Gastrocnemius medialis (tissue), 4 donors: ENCODE data around the gene MCM7. TPM values are rescaled to one million over a fixed set of nuclear protein-coding genes. Genes with fewer than 3 reads are reported as not detected.

Experiments used
- ATAC-seq, 2 donors: fragments of 150-250 bp; one replicate each; pipeline ENCODE4 v1.9.1; 2016
- DNase-seq, 2 donors: peaks; one replicate each; pipeline ENCODE4 v3.0.0-alpha.2; 2019
- H3K27ac ChIP-seq, 4 donors: fragments of 200-600 bp; sonication (generic); 1 replicate in 1 of 4; 2 replicates in 3 of 4; pipeline ENCODE4 v1.5.1; 2016 to 2018; ENCODE audit warnings: mild to moderate bottlenecking in 2 of 4, moderate library complexity in 1 of 4
- H3K27me3 ChIP-seq, 3 donors: fragments of 200-600 bp; sonication (generic) in 2 of 3; 1 replicate in 1 of 3; 2 replicates in 2 of 3; pipeline versions ENCODE4 v1.5.1 to v1.6.0; 2016 to 2019; ENCODE audit warnings: mild to moderate bottlenecking in 1 of 3, moderate library complexity in 1 of 3
- H3K36me3 ChIP-seq, 2 donors: fragments of 200-600 bp; sonication (generic) in 1 of 2; one replicate each; pipeline ENCODE4 v1.5.1; 2017 to 2018
- H3K4me1 ChIP-seq, 2 donors: fragments of 200-600 bp; sonication (generic) in 1 of 2; one replicate each; pipeline ENCODE4 v1.5.1; 2016 to 2017; ENCODE audit warnings: mild to moderate bottlenecking in 2 of 2
- H3K4me3 ChIP-seq, 4 donors: fragments of 200-600 bp; sonication (generic) in 3 of 4; 1 replicate in 1 of 4; 2 replicates in 3 of 4; pipeline ENCODE4 v1.5.1; 2016 to 2019; ENCODE audit warnings: mild to moderate bottlenecking in 2 of 4
- H3K9me3 ChIP-seq, 3 donors: fragments of 200-600 bp; sonication (generic) in 2 of 3; 1 replicate in 1 of 3; 2 replicates in 2 of 3; pipeline ENCODE4 v1.5.1; 2016 to 2019
- CTCF ChIP-seq, 5 experiments: fragments of 450-650 bp in 3 of 5; fragments of 200-600 bp in 2 of 5; sonication (generic) in 2 of 5; IDR thresholded peaks in 4 of 5; conservative IDR thresholded peaks in 1 of 5; 1 replicate in 4 of 5; 2 replicates in 1 of 5; pipeline ENCODE4 v1.5.1; 2016 to 2019; ENCODE audit warnings: antibody characterized with exemption in 5 of 5, mild to moderate bottlenecking in 3 of 5, moderate library complexity in 3 of 5
- POLR2A ChIP-seq, 2 donors: fragments of 450-650 bp; IDR thresholded peaks; one replicate each; pipeline ENCODE4 v1.6.1; 2017; ENCODE audit warnings: antibody characterized with exemption in 2 of 2, mild to moderate bottlenecking in 2 of 2, moderate library complexity in 2 of 2
- in situ Hi-C, 4 donors: fragments of 200-750 bp; cut with MboI; loops; one replicate each; pipeline versions ENCODE4 v1.15.0 to v1.8.0; 2017; ENCODE audit warnings: low sequenced_read_pairs in 4 of 4
- intact Hi-C: fragments of 100-400 bp; cut with DNase I; formaldehyde crosslinking; loops from one replicate; pipeline ENCODE4 v1.15.1; 2023; ENCODE audit warnings: low total_unique reads
- total RNA-seq, 4 donors: library from RNA; depleted of rRNA; stranded (reverse); fragments of >200 nt; gene quantifications; one replicate each; pipeline versions ENCODE4 v1.1.0 to v1.2.3, GENCODE V29; 2016

The MCM7 gene
- total RNA-seq, 4 donors from 2014 or later, result 23.9 to 45.7 (median 36.1) TPM

GRCh38 chr7:100088095-100088620, 13.0 kb downstream of the MCM7 start:
- intact Hi-C loops (loop anchor here (1.0 to 5.0 kb wide), 2 partner anchors 13 to 39 kb away; partner anchors contain the start of genes AP4M1, MBLAC1 and MCM7), in situ Hi-C loops (no loop called here)
- TF ChIP-seq CTCF (IDR thresholded peaks at IDR 0.05 in 4 of 5, conservative IDR thresholded peaks at IDR 0.05 in 1 of 5) (no peak), POLR2A (IDR thresholded peaks at IDR 0.05) (no peak)
- H3K27me3 ChIP-seq, result no peaks in the 10 kb centered on the region
- peaks cover 0 to 30% of the 10 kb centered on the region in 2 donors for H3K36me3 ChIP-seq
- no peaks in the 10 kb centered on the region for H3K9me3 ChIP-seq
- ATAC-seq (no peak), DNase-seq (no peak)
- peaks cover 13 to 14% of the 10 kb centered on the region in 2 donors for H3K4me1 ChIP-seq
- H3K4me3 ChIP-seq, result peak overlapping the region; percentile 79 to 90 (median 88)
- H3K27ac ChIP-seq, result peak overlapping the region; percentile 88 to 97 (median 89)

DNA sequence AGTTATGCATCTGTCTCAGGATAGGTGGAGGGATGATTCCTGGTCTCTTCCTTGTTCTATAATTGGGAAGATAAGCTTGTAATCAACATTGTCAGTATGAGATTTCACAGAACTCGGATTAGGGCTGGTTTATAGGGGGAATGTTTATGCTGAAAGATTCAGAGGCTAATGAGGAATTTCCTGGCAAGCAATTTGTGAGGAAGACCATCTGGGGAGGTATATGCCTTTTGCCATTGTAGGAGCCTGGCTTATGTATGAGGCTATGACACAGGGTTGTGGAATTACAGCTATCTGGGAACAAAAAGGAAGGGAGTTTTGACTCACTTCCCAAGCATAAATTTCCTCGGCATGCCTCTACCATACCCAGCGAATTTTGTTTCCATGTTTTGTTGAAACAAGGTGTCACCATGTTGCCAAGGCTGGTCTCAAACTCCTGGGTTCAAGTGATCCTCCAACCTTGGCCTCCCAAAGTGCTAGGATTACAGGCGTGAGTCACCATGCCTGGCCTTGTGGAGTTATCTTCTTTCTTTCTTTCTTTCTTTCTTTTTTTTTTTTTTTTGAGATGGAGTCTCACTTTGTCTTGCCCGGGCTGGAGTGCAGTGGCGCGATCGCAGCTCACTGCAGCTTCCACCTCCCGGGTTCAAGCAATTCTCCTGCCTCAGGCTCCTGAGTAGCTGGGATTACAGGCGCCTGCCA, 14.0 kb downstream of the MCM7 start:
- intact Hi-C loops (loop anchor here (5.0 kb wide), 1 partner anchor 40 kb away; the partner anchor contains the start of gene MBLAC1), in situ Hi-C loops (no loop called here)
- Histone ChIP-seq H3K4me3 (no peak overlapping the region), H3K9me3 (no peaks in the 10 kb centered on the region), H3K27me3 (no peaks in the 10 kb centered on the region), H3K4me1 (peaks cover 13 to 16% of the 10 kb centered on the region in 2 donors), H3K27ac (no peak overlapping the region), H3K36me3 (peaks cover 0 to 21% of the 10 kb centered on the region in 2 donors)
- TF ChIP-seq CTCF (IDR thresholded peaks at IDR 0.05 in 4 of 5, conservative IDR thresholded peaks at IDR 0.05 in 1 of 5) (no peak), POLR2A (IDR thresholded peaks at IDR 0.05) (no peak)
- DNase-seq (no peak), ATAC-seq (no peak)

DNA sequence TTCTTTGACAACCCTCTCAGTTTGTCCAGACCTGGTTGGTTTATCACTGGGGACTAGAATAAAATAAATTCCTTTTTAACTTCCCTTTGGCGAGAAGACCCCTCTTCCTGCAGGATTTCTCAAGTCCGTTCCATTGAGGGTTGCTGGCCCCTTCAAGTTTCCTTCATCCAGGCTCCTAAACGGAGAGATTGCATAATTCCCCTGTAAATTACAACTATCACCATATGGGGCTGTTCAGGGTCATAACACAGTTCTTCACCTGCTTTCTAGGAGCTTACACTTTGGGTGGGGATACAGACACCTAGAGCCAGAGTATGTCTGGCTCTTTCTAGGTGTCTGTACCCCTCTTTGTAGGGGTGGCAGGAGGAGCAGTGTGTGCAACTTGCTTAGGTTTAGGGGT, 15.7 kb downstream of the MCM7 start:
- Histone ChIP-seq H3K4me1 (peaks cover 18 to 23% of the 10 kb centered on the region in 2 donors), H3K27me3 (no peaks in the 10 kb centered on the region), H3K27ac (no peak overlapping the region), H3K4me3 (no peak overlapping the region), H3K9me3 (no peaks in the 10 kb centered on the region), H3K36me3 (peaks cover 0 to 4% of the 10 kb centered on the region in 2 donors)
- in situ Hi-C loops, result no loop called here
- intact Hi-C loops, result loop anchor here (5.0 kb wide), 1 partner anchor 42 kb away; the partner anchor contains the start of gene MBLAC1
- ATAC-seq (no peak), DNase-seq (no peak)
- TF ChIP-seq POLR2A (IDR thresholded peaks at IDR 0.05), result no peak
- TF ChIP-seq CTCF (IDR thresholded peaks at IDR 0.05 in 4 of 5, conservative IDR thresholded peaks at IDR 0.05 in 1 of 5), result no peak

DNA sequence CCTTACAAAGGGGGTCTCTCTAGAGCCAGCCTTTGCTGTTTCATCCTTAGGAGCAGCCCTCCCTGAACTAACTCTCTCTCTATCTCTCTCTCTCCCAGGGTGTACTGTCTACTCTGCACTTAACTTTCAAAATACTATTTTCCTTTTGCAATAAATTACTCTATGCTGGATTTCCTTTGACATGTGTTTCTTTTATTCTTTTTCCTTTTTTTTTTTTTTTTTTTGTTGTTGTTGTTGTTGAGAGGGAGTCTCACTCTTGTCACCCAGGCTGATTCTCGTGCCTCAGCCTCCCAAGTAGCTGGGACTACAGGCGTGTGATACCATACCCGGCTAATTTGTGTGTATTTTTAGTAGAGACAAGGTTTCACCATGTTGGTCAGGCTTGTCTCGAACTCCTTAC, 18.2 kb downstream of the MCM7 start:
- no peak for TF ChIP-seq POLR2A (IDR thresholded peaks at IDR 0.05)
- no peak for TF ChIP-seq CTCF (IDR thresholded peaks at IDR 0.05 in 4 of 5, conservative IDR thresholded peaks at IDR 0.05 in 1 of 5)
- intact Hi-C loops, result loop anchor here (5.0 kb wide), 1 partner anchor 91 kb away; no protein-coding TSS in a partner anchor
- in situ Hi-C loops, result no loop called here

More for the DNA sequence above, 18.2 kb downstream of the MCM7 start:
- Histone ChIP-seq H3K4me3 (peak overlapping the region in 1 of 4 donors; percentile 51), H3K9me3 (no peaks in the 10 kb centered on the region), H3K27ac (peak overlapping the region in 3 of 4 donors; percentile 89 to 96 (median 91)), H3K4me1 (peaks cover 22 to 25% of the 10 kb centered on the region in 2 donors), H3K36me3 (no peaks in the 10 kb centered on the region), H3K27me3 (no peaks in the 10 kb centered on the region)
- ATAC-seq (no peak), DNase-seq (no peak)
